Mesothelial cell of epicardium (in vitro differentiated cells): ENCODE data around the gene DPYD. TPM values are rescaled to one million over a fixed set of nuclear protein-coding genes. Genes with fewer than 3 reads are reported as not detected.

Experiments used
- DNase-seq, 2 experiments: peaks; one replicate each; pipeline ENCODE4 v3.0.0; 2021; ENCODE audit warnings: low spot score in 2 of 2; ENCODE audit not compliant: unreplicated experiment in 2 of 2
- H3K27ac Mint-ChIP-seq: 2 replicates; pipeline ENCODE4 v1.8.0; 2021; ENCODE audit warnings: mixed read lengths
- H3K27me3 Mint-ChIP-seq: 2 replicates; pipeline ENCODE4 v1.8.0; 2021; ENCODE audit warnings: low read depth, mixed read lengths
- H3K36me3 Mint-ChIP-seq: 2 replicates; pipeline ENCODE4 v1.8.0; 2021; ENCODE audit warnings: mixed read lengths
- H3K4me1 Mint-ChIP-seq: 2 replicates; pipeline ENCODE4 v1.8.0; 2021; ENCODE audit warnings: mixed read lengths
- H3K4me3 Mint-ChIP-seq: 2 replicates; pipeline ENCODE4 v1.8.0; 2021; ENCODE audit warnings: mild to moderate bottlenecking, moderate library complexity, mixed read lengths
- H3K9me3 Mint-ChIP-seq: 2 replicates; pipeline ENCODE4 v1.8.0; 2021; ENCODE audit warnings: mixed read lengths
- CTCF ChIP-seq: fragments of 200-600 bp; sonication (generic); IDR thresholded peaks from one replicate; pipeline ENCODE4 v1.5.0; 2021; ENCODE audit warnings: antibody characterized with exemption; ENCODE audit not compliant: unreplicated experiment
- total RNA-seq: library from RNA; stranded (reverse); gene quantifications from 3 replicates; pipeline ENCODE4 v1.2.1, GENCODE V29; 2021

DPYD gene
- total RNA-seq, 1 donor from 2014 or later: 13.3 TPM

- Mint-ChIP-seq H3K4me3 (no peak overlapping the region), H3K4me1 (peaks cover 4% of the 10 kb centered on the region), H3K9me3 (no peaks in the 10 kb centered on the region), H3K27ac (no peak overlapping the region), H3K36me3 (no peaks in the 10 kb centered on the region), H3K27me3 (no peaks in the 10 kb centered on the region)
- no peak for DNase-seq
- no peak for TF ChIP-seq CTCF
These were observed 547.8 kb downstream of the DPYD start for GRCh38 chr1:97373000-97373399.

- no peak overlapping the region for H3K4me3 Mint-ChIP-seq
- DNase-seq: no peak
- H3K4me1 Mint-ChIP-seq: peaks cover 4% of the 10 kb centered on the region
- H3K27ac Mint-ChIP-seq: no peak overlapping the region
- H3K9me3 Mint-ChIP-seq: no peaks in the 10 kb centered on the region
- TF ChIP-seq CTCF: no peak
- no peaks in the 10 kb centered on the region for H3K36me3 Mint-ChIP-seq
- no peaks in the 10 kb centered on the region for H3K27me3 Mint-ChIP-seq
These were observed 548.3 kb downstream of the DPYD start for GRCh38 chr1:97372531-97372930.

GRCh38 chr1:97368296-97368695 is 552.5 kb downstream of the DPYD start:
- no peak for DNase-seq
- H3K27ac Mint-ChIP-seq: no peak overlapping the region
- no peak overlapping the region for H3K4me3 Mint-ChIP-seq
- H3K36me3 Mint-ChIP-seq: no peaks in the 10 kb centered on the region
- TF ChIP-seq CTCF: no peak
- peaks cover 4% of the 10 kb centered on the region for H3K4me1 Mint-ChIP-seq
- H3K27me3 Mint-ChIP-seq: no peaks in the 10 kb centered on the region
- no peaks in the 10 kb centered on the region for H3K9me3 Mint-ChIP-seq

GRCh38 chr1:97366984-97367383 is 553.9 kb downstream of the DPYD start:
- H3K4me3 Mint-ChIP-seq: no peak overlapping the region
- H3K36me3 Mint-ChIP-seq: no peaks in the 10 kb centered on the region
- no peak for DNase-seq

GRCh38 chr1:97365026-97365425 is 555.8 kb downstream of the DPYD start:
- TF ChIP-seq CTCF: no peak
- H3K36me3 Mint-ChIP-seq: no peaks in the 10 kb centered on the region
- no peak for DNase-seq
- H3K4me3 Mint-ChIP-seq: no peak overlapping the region
- peaks cover 8% of the 10 kb centered on the region for H3K9me3 Mint-ChIP-seq
- H3K27me3 Mint-ChIP-seq: peaks cover 6% of the 10 kb centered on the region
- H3K4me1 Mint-ChIP-seq: no peaks in the 10 kb centered on the region
- no peak overlapping the region for H3K27ac Mint-ChIP-seq

More at GRCh38 chr1:97366984-97367383, 553.9 kb downstream of the DPYD start:
- TF ChIP-seq CTCF: no peak
- H3K27me3 Mint-ChIP-seq: no peaks in the 10 kb centered on the region
- H3K27ac Mint-ChIP-seq: no peak overlapping the region
- peaks cover 4% of the 10 kb centered on the region for H3K4me1 Mint-ChIP-seq
- H3K9me3 Mint-ChIP-seq: no peaks in the 10 kb centered on the region

- Mint-ChIP-seq H3K9me3 (peaks cover 11% of the 10 kb centered on the region), H3K27me3 (peaks cover 6% of the 10 kb centered on the region), H3K36me3 (no peaks in the 10 kb centered on the region), H3K4me1 (no peaks in the 10 kb centered on the region), H3K27ac (no peak overlapping the region), H3K4me3 (no peak overlapping the region)
- no peak for TF ChIP-seq CTCF
- DNase-seq: no peak
These were observed 556.7 kb downstream of the DPYD start for GRCh38 chr1:97364086-97364485.
